ENCODE measurements around the gene ACIN1.
A peak's percentile ranks its signal among the peaks of the same experiment; 100 is the strongest.

ACIN1 gene

DNA sequence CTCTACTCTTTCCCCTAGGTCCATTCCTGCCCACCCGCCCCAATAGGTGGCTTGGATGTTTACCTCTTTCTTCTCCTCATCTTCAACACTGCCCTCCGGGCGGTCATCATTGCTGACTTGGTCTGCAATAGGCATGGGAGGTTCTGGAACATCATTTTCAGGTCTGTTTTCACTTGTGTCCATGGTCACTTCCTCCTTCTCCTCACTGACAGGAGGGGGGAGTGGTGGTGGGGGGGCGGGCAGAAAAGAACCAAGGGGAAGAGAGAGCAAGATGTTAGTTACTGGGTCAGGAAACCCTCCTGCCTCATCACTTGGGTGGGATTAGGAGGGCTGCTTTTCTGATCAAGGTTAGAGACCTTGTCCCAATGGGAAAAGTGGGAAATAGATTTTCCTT, 25.5 kb downstream of the ACIN1 start:
- H2BK15ac ChIP-seq (ENCODE audit: low read depth, poor library complexity, severe bottlenecking): no peak overlapping the region
- H2AK5ac ChIP-seq (ENCODE audit: low read length, severe bottlenecking): peak overlapping the region; percentile 10
- no peaks in the 10 kb centered on the region for H3K9me3 ChIP-seq (ENCODE audit: control insufficient read depth, low read length)
- no peak overlapping the region for H3K14ac ChIP-seq (ENCODE audit: low read length in 2 of 2)
- no peak for DNase-seq
- peak overlapping the region in 1 of 2 experiments; percentile 50 for H3K4me3 ChIP-seq (ENCODE audit: insufficient read depth in 1 of 2, low read depth in 1 of 2, low read length in 2 of 2)
- H2AFZ ChIP-seq (ENCODE audit: low read depth, low read length): no peak overlapping the region
- H2BK120ac ChIP-seq (ENCODE audit: low read depth, low read length): no peak overlapping the region
- H3K36me3 ChIP-seq (ENCODE audit: control insufficient read depth in 1 of 2, insufficient read depth in 2 of 2, low read depth in 1 of 2, low read length in 2 of 2): peaks cover 44 to 78% of the 10 kb centered on the region in 2 experiments
- H3K79me1 ChIP-seq (replicated peaks; ENCODE audit: low read length, poor library complexity, severe bottlenecking): peaks cover 2% of the 10 kb centered on the region
- H3K27ac ChIP-seq (ENCODE audit: low read length, poor library complexity, severe bottlenecking): peak overlapping the region; percentile 57
- peak overlapping the region; percentile 99 for H3K9ac ChIP-seq (ENCODE audit: low read length)
- peaks cover 25% of the 10 kb centered on the region for H3K4me1 ChIP-seq (ENCODE audit: control insufficient read depth, insufficient read depth, low read depth, low read length)
- no peaks in the 10 kb centered on the region for H3K27me3 ChIP-seq (ENCODE audit: control insufficient read depth in 1 of 2, insufficient read depth in 1 of 2, low read length in 2 of 2)
- H3K4me2 ChIP-seq (ENCODE audit: low read length, poor library complexity, severe bottlenecking): peak overlapping the region; percentile 29
- no peak overlapping the region for H2BK12ac ChIP-seq (ENCODE audit: low read length in 2 of 2)
- H2BK5ac ChIP-seq (ENCODE audit: low read depth, low read length, poor library complexity, severe bottlenecking): no peak overlapping the region
- no peak overlapping the region for H3K18ac ChIP-seq (ENCODE audit: low read depth in 1 of 2, low read length in 2 of 2)
- H3K23ac ChIP-seq (ENCODE audit: low read length in 2 of 2): no peak overlapping the region
- peak overlapping the region; percentile 36 for H4K8ac ChIP-seq (ENCODE audit: low read length)
- H3K4ac ChIP-seq (ENCODE audit: low read depth in 1 of 2, low read length in 2 of 2): no peak overlapping the region
- 71% methylated on average over 3 of the region's 4 CpGs for whole genome bisulfite sequencing
- no peak overlapping the region for H4K91ac ChIP-seq (ENCODE audit: low read length)

DNA sequence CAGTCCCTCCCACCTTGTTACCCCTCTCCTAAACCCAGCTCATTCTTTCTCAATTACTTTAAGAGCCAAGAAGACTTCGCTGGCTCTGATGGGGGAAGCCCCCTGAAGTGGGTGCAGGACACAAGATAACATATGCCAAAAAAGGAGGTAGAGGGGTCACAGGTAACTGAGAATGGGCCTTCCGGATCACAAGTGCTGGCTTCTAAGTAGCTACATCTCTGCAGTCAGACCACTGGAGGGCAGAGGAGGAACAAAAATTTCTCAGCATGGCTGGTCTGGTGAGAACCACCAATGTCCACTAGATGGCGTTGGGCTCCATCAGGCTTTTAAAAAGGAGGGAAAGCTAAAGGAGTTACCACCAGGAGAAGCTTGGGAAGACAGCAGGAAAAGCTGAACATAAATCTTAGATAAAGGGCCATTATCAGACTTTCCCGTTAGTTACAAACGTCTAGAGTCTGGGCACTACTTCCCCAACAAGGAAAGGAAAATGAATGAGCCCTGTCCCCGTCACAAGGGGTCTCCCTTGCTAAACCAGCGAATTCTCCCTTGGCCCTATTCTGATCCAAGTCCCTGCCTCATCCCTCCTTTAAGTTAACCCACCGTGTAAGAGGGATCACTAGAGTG, 26.0 kb downstream of the ACIN1 start:
- Histone ChIP-seq H3K4ac (ENCODE audit: low read depth in 1 of 2, low read length in 2 of 2) (no peak overlapping the region), H2AFZ (ENCODE audit: low read depth, low read length) (no peak overlapping the region), H3K4me1 (ENCODE audit: control insufficient read depth, insufficient read depth, low read depth, low read length) (peaks cover 28% of the 10 kb centered on the region), H2BK15ac (ENCODE audit: low read depth, poor library complexity, severe bottlenecking) (no peak overlapping the region), H3K36me3 (ENCODE audit: control insufficient read depth in 1 of 2, insufficient read depth in 2 of 2, low read depth in 1 of 2, low read length in 2 of 2) (peaks cover 49 to 78% of the 10 kb centered on the region in 2 experiments), H3K9ac (ENCODE audit: low read length) (peak overlapping the region; percentile 99), H3K14ac (ENCODE audit: low read length in 2 of 2) (no peak overlapping the region), H2AK5ac (ENCODE audit: low read length, severe bottlenecking) (no peak overlapping the region), H2BK120ac (ENCODE audit: low read depth, low read length) (no peak overlapping the region), H3K27me3 (ENCODE audit: control insufficient read depth in 1 of 2, insufficient read depth in 1 of 2, low read length in 2 of 2) (no peaks in the 10 kb centered on the region), H2BK5ac (ENCODE audit: low read depth, low read length, poor library complexity, severe bottlenecking) (no peak overlapping the region), H4K8ac (ENCODE audit: low read length) (peak overlapping the region; percentile 36), H2BK12ac (ENCODE audit: low read length in 2 of 2) (no peak overlapping the region), H3K79me1 (replicated peaks; ENCODE audit: low read length, poor library complexity, severe bottlenecking) (peaks cover 6% of the 10 kb centered on the region), H3K4me2 (ENCODE audit: low read length, poor library complexity, severe bottlenecking) (peak overlapping the region; percentile 48), H4K91ac (ENCODE audit: low read length) (no peak overlapping the region), H3K4me3 (ENCODE audit: insufficient read depth in 1 of 2, low read depth in 1 of 2, low read length in 2 of 2) (peak overlapping the region in 1 of 2 experiments; percentile 51), H3K9me3 (ENCODE audit: control insufficient read depth, low read length) (no peaks in the 10 kb centered on the region), H3K23ac (ENCODE audit: low read length in 2 of 2) (no peak overlapping the region), H3K18ac (ENCODE audit: low read depth in 1 of 2, low read length in 2 of 2) (no peak overlapping the region), H3K27ac (ENCODE audit: low read length, poor library complexity, severe bottlenecking) (peak overlapping the region; percentile 57)
- DNase-seq: peak; percentile 95
- WGBS: 23% methylated on average over 8 of the region's 8 CpGs

DNA sequence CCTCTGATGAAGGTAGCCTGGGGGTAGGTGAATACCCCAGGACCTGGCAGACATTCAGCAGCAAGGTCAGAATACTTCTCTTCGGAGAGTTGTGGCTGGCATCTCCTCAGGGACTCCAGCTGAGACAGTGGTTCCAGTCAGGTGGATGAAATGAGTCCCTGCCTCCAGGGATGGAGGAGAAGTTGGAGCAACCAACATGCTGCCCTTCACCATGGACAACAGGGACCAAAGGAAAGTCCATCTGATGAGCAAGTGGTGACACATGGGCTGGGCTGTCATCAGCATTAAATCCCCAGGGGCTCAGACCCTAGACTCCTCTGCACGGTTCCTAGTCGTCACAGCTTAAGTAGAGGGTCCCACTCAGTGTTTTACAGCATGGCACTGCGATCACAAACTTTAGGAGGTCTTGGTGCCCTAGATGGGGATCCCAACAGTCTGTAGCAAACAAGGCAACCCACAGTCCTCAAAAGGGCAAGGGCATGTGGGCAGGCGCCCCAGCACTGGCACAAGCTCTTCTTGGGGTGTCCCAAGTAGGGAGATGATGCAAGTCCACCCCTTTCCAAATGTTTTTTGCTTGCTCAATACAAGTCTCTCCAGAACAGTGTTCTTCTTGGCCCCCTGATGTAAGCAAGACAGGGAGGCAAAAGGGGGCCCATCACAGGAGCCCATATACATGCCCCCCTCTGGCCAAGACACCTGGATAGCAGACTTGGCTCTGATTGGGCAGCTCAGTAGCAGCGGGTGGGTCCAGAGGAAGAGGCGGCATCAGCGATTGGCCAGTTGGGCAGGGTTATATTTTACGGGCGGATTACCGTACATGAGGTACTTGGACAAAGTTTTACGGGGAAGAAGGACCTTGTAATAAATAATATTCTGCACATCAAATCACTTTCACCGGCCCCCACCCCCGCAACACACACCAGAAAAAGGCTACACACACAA, 26.8 kb downstream of the ACIN1 start:
- peak overlapping the region; percentile 44 for H3K9ac ChIP-seq (ENCODE audit: low read length)
- peak overlapping the region; percentile 48 for H3K4me2 ChIP-seq (ENCODE audit: low read length, poor library complexity, severe bottlenecking)
- no peak overlapping the region for H3K27ac ChIP-seq (ENCODE audit: low read length, poor library complexity, severe bottlenecking)
- no peaks in the 10 kb centered on the region for H3K9me3 ChIP-seq (ENCODE audit: control insufficient read depth, low read length)
- no peak for DNase-seq
- no peak overlapping the region for H4K91ac ChIP-seq (ENCODE audit: low read length)
- peak overlapping the region in 1 of 2 experiments; percentile 51 for H3K4me3 ChIP-seq (ENCODE audit: insufficient read depth in 1 of 2, low read depth in 1 of 2, low read length in 2 of 2)
- H2AK5ac ChIP-seq (ENCODE audit: low read length, severe bottlenecking): no peak overlapping the region
- H2AFZ ChIP-seq (ENCODE audit: low read depth, low read length): no peak overlapping the region
- no peak overlapping the region for H4K8ac ChIP-seq (ENCODE audit: low read length)
- peaks cover 53 to 80% of the 10 kb centered on the region in 2 experiments for H3K36me3 ChIP-seq (ENCODE audit: control insufficient read depth in 1 of 2, insufficient read depth in 2 of 2, low read depth in 1 of 2, low read length in 2 of 2)
- H3K18ac ChIP-seq (ENCODE audit: low read depth in 1 of 2, low read length in 2 of 2): no peak overlapping the region
- no peak overlapping the region for H2BK15ac ChIP-seq (ENCODE audit: low read depth, poor library complexity, severe bottlenecking)
- 92% methylated on average over 12 of the region's 14 CpGs for WGBS
- no peak overlapping the region for H2BK120ac ChIP-seq (ENCODE audit: low read depth, low read length)
- H3K23ac ChIP-seq (ENCODE audit: low read length in 2 of 2): no peak overlapping the region
- H3K4me1 ChIP-seq (ENCODE audit: control insufficient read depth, insufficient read depth, low read depth, low read length): peaks cover 28% of the 10 kb centered on the region
- H2BK5ac ChIP-seq (ENCODE audit: low read depth, low read length, poor library complexity, severe bottlenecking): no peak overlapping the region
- no peak overlapping the region for H2BK12ac ChIP-seq (ENCODE audit: low read length in 2 of 2)
- no peak overlapping the region for H3K14ac ChIP-seq (ENCODE audit: low read length in 2 of 2)
- H3K27me3 ChIP-seq (ENCODE audit: control insufficient read depth in 1 of 2, insufficient read depth in 1 of 2, low read length in 2 of 2): no peaks in the 10 kb centered on the region
- H3K79me1 ChIP-seq (replicated peaks; ENCODE audit: low read length, poor library complexity, severe bottlenecking): peaks cover 8% of the 10 kb centered on the region
- H3K4ac ChIP-seq (ENCODE audit: low read depth in 1 of 2, low read length in 2 of 2): no peak overlapping the region
